DOHH2 (cell line): ENCODE measurements around the gene PLSCR3.
A peak's percentile ranks its signal among the peaks of the same experiment; 100 is the strongest.

ENCODE experiments used
- H3F3A ChIP-seq: fragments of 200-600 bp; sonication (generic), shearing (Covaris generic); 2 replicates; pipeline ENCODE4 v1.6.0; 2016; ENCODE audit warnings: antibody characterized with exemption, mild to moderate bottlenecking; ENCODE audit not compliant: control insufficient read depth, insufficient read depth
- H3K27ac ChIP-seq: fragments of 200-600 bp; sonication (generic); 2 replicates; pipeline ENCODE4 v1.5.1; 2014; ENCODE audit warnings: low read depth, mild to moderate bottlenecking, low read length, moderate library complexity
- H3K27me3 ChIP-seq: fragments of 200-600 bp; sonication (generic); 2 replicates; pipeline ENCODE4 v1.6.1; 2014; ENCODE audit warnings: mild to moderate bottlenecking, low read length, mixed read lengths; ENCODE audit not compliant: control insufficient read depth
- H3K36me3 ChIP-seq: fragments of 200-600 bp; sonication (generic); 2 replicates; pipeline ENCODE4 v1.6.1; 2014; ENCODE audit warnings: mild to moderate bottlenecking, low read length, moderate library complexity, mixed read lengths; ENCODE audit not compliant: control insufficient read depth
- H3K4me1 ChIP-seq: fragments of 200-600 bp; sonication (generic); 2 replicates; pipeline ENCODE4 v1.6.1; 2014; ENCODE audit warnings: mild to moderate bottlenecking, low read length, mixed read lengths; ENCODE audit not compliant: control insufficient read depth
- H3K4me2 ChIP-seq: fragments of 200-600 bp; sonication (generic); 2 replicates; pipeline ENCODE4 v1.6.0; 2014; ENCODE audit warnings: mild to moderate bottlenecking, low read length, moderate library complexity
- H3K4me3 ChIP-seq: fragments of 200-600 bp; sonication (generic); 2 replicates; pipeline ENCODE4 v1.5.1; 2014; ENCODE audit warnings: mild to moderate bottlenecking, low read length, mixed read lengths
- H3K79me2 ChIP-seq: fragments of 200-600 bp; sonication (generic); 2 replicates; pipeline ENCODE4 v1.6.1; 2014; ENCODE audit warnings: mild to moderate bottlenecking, low read length, mixed read lengths; ENCODE audit not compliant: control insufficient read depth
- H3K9me2 ChIP-seq: fragments of 200-600 bp; sonication (generic); replicated peaks from 2 replicates; pipeline ENCODE4 v1.6.1; 2014; ENCODE audit warnings: mild to moderate bottlenecking, low read length, mixed read lengths; ENCODE audit not compliant: control insufficient read depth
- H3K9me3 ChIP-seq: fragments of 200-600 bp; sonication (generic); 2 replicates; pipeline ENCODE4 v1.6.1; 2014; ENCODE audit warnings: antibody characterized with exemption, low read length, mixed read lengths; ENCODE audit not compliant: control insufficient read depth, insufficient read depth
- H4K20me1 ChIP-seq: fragments of 200-600 bp; sonication (generic); 2 replicates; pipeline ENCODE4 v1.6.0; 2014; ENCODE audit warnings: low read depth, mild to moderate bottlenecking, antibody characterized with exemption, low read length, moderate library complexity; ENCODE audit not compliant: control insufficient read depth, insufficient read depth
- CTCF ChIP-seq: fragments of 200-600 bp; sonication (generic); IDR thresholded peaks from one replicate; pipeline ENCODE4 v1.5.1; 2014; ENCODE audit warnings: antibody characterized with exemption, mild to moderate bottlenecking, low read depth, low read length; ENCODE audit not compliant: poor library complexity, severe bottlenecking
- EZH2phosphoT487 ChIP-seq: fragments of 200-600 bp; sonication (generic); IDR thresholded peaks from 2 replicates; pipeline ENCODE4 v1.6.1; 2017; ENCODE audit warnings: borderline replicate concordance, mild to moderate bottlenecking, antibody characterized with exemption, low read length, moderate library complexity, mixed read lengths

PLSCR3 gene

DNA sequence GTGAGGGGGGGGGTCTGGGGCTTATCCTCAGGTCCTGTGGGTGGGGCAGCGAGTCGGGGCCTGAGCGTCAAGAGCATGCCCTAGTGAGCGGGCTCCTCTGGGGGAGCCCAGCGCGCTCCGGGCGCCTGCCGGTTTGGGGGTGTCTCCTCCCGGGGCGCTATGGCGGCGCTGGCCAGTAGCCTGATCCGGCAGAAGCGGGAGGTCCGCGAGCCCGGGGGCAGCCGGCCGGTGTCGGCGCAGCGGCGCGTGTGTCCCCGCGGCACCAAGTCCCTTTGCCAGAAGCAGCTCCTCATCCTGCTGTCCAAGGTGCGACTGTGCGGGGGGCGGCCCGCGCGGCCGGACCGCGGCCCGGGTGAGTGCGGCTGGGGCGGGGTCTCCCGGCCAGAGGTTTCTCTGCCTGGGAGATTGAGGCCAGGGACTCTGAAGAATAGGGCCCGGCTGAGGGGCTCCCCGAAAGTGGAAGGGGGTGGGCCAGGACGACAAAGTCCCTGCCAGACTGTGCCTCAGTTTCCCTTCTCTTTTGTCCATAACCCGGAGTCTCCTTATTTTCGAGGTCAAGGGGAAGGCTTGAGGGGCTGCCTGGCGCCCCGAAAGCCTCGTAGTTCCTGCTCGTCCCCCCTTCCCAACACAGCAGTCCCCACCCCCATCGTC lies 45.3 kb upstream of the PLSCR3 start, which contains the start of gene FGF11:
Gene FGF11, plus strand, starts transcription at position 51 of the 651 bp plus-strand sequence. Its CDS starts 109 bp downstream, at position 160.
- Histone ChIP-seq H3K36me3 (no peaks in the 10 kb centered on the region), H3K27me3 (peaks cover 48% of the 10 kb centered on the region), H3K9me2 (no peaks in the 10 kb centered on the region), H3K4me1 (peaks cover 52% of the 10 kb centered on the region), H3K27ac (no peak within 1 kb of the TSS), H3K4me2 (peak within 1 kb of the TSS; percentile 94), H3F3A (no peaks in the 10 kb centered on the region), H3K79me2 (peaks cover 10% of the 10 kb centered on the region), H3K9me3 (no peaks in the 10 kb centered on the region), H3K4me3 (peak within 1 kb of the TSS; percentile 68), H4K20me1 (peaks cover 5% of the 10 kb centered on the region; the same call in 1 of the 2 replicates)
- no peak for TF ChIP-seq CTCF
- peak; percentile 39; the same call in 1 of the 2 replicates for TF ChIP-seq EZH2phosphoT487

DNA sequence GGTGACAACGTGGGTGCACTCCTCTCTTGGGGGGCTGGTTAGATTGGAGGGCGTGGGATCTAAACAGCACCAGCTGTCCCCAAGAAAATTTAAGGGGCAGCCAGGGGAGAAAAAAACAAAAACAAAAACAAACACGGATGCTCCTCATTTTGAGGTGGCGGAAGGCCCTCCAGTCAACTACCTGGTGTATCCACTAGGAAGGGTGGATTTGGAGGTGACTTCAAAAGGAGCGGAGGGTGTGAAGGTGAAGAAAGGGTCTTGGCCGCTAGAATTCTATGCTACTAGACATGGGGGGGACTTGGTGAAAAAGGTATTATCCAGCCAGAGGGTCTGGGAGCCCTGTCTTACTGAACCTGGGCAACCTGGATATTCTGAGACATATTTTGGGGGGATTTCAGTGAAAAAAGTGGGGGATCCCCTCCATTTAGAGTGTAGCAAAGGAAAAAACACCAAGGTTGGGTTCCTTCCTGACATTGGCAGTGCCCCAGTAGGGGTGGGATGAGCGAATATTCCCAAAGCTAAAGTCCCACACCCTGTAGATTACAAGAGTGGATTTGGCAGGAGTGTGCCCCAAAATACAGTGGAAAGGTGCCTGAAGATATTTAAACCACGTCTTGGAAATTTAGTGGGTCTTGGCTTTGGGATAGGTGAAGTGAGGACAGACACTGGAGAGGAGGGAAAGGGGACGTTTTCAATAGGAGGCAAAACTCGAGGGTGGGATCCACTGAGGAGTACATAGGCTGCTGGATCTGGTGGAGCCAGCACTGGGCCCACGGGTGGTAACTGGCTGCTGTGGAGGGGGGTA lies 44.5 kb upstream of the PLSCR3 start:
- Histone ChIP-seq H3F3A (no peaks in the 10 kb centered on the region), H3K4me1 (peaks cover 51% of the 10 kb centered on the region), H3K9me3 (no peaks in the 10 kb centered on the region), H3K27ac (no peak overlapping the region), H3K4me2 (peak overlapping the region; percentile 94), H3K27me3 (peaks cover 41% of the 10 kb centered on the region), H4K20me1 (0 out of 2 replicates have a peak, but pooled peaks cover 5% of the 10 kb centered on the region), H3K36me3 (no peaks in the 10 kb centered on the region), H3K9me2 (no peaks in the 10 kb centered on the region), H3K4me3 (peak overlapping the region; percentile 68), H3K79me2 (peaks cover 10% of the 10 kb centered on the region)
- TF ChIP-seq EZH2phosphoT487 (no peak), CTCF (no peak)

GRCh38 chr17:7437950-7438614 lies 43.8 kb upstream of the PLSCR3 start:
- Histone ChIP-seq H3K27me3 (peaks cover 36% of the 10 kb centered on the region), H3K27ac (no peak overlapping the region), H3K79me2 (peaks cover 10% of the 10 kb centered on the region), H3F3A (no peaks in the 10 kb centered on the region), H3K4me3 (peak overlapping the region; percentile 68), H3K36me3 (no peaks in the 10 kb centered on the region), H3K4me2 (peak overlapping the region; percentile 94), H3K9me3 (no peaks in the 10 kb centered on the region), H3K4me1 (peaks cover 51% of the 10 kb centered on the region), H3K9me2 (no peaks in the 10 kb centered on the region), H4K20me1 (0 out of 2 replicates have a peak, but pooled peaks cover 5% of the 10 kb centered on the region)
- no peak for TF ChIP-seq CTCF
- no peak for TF ChIP-seq EZH2phosphoT487
